KOPT-K1 (cell line): ENCODE data around the gene XIRP2.

Source experiments
- H3K27ac ChIP-seq: fragments of 200-600 bp; sonication (generic); 2 replicates; pipeline ENCODE4 v1.5.1; 2016; ENCODE audit warnings: antibody characterized with exemption, mild to moderate bottlenecking, low read depth, low read length; ENCODE audit not compliant: poor library complexity, severe bottlenecking
- H3K36me3 ChIP-seq: fragments of 200-600 bp; sonication (generic); 2 replicates; pipeline ENCODE4 v1.5.1; 2017; ENCODE audit warnings: antibody characterized with exemption, mild to moderate bottlenecking, low read length, moderate library complexity; ENCODE audit not compliant: insufficient read depth
- H3K9me3 ChIP-seq: fragments of 200-600 bp; sonication (generic); 2 replicates; pipeline ENCODE4 v1.5.1; 2017; ENCODE audit warnings: antibody characterized with exemption, low read length, mild to moderate bottlenecking; ENCODE audit not compliant: insufficient read depth, poor library complexity, severe bottlenecking

The XIRP2 gene

GRCh38 chr2:166916987-166917386, 28.7 kb downstream of the XIRP2 start:
- Histone ChIP-seq H3K9me3 (no peaks in the 10 kb centered on the region), H3K27ac (no peak overlapping the region), H3K36me3 (no peaks in the 10 kb centered on the region)

GRCh38 chr2:166917415-166917814, 29.1 kb downstream of the XIRP2 start:
- Histone ChIP-seq H3K27ac (no peak overlapping the region), H3K36me3 (no peaks in the 10 kb centered on the region), H3K9me3 (no peaks in the 10 kb centered on the region)

GRCh38 chr2:166921261-166921896, 33.1 kb downstream of the XIRP2 start:
- Histone ChIP-seq H3K36me3 (no peaks in the 10 kb centered on the region), H3K27ac (no peak overlapping the region), H3K9me3 (no peaks in the 10 kb centered on the region)

GRCh38 chr2:166924967-166925366, 36.7 kb downstream of the XIRP2 start:
- Histone ChIP-seq H3K9me3 (no peaks in the 10 kb centered on the region), H3K27ac (no peak overlapping the region), H3K36me3 (no peaks in the 10 kb centered on the region)

GRCh38 chr2:166926657-166927056, 38.4 kb downstream of the XIRP2 start:
- Histone ChIP-seq H3K27ac (no peak overlapping the region), H3K9me3 (no peaks in the 10 kb centered on the region), H3K36me3 (no peaks in the 10 kb centered on the region)

GRCh38 chr2:166932032-166932431, 43.8 kb downstream of the XIRP2 start:
- H3K27ac ChIP-seq, result no peak overlapping the region
- no peaks in the 10 kb centered on the region for H3K36me3 ChIP-seq
- H3K9me3 ChIP-seq, result no peaks in the 10 kb centered on the region

- Histone ChIP-seq H3K27ac (no peak overlapping the region), H3K36me3 (no peaks in the 10 kb centered on the region), H3K9me3 (no peaks in the 10 kb centered on the region)
Observed at GRCh38 chr2:166934817-166935216, 46.5 kb downstream of the XIRP2 start.

- no peaks in the 10 kb centered on the region for H3K36me3 ChIP-seq
- no peaks in the 10 kb centered on the region for H3K9me3 ChIP-seq
- H3K27ac ChIP-seq, result no peak overlapping the region
Observed at GRCh38 chr2:166942377-166942776, 54.1 kb downstream of the XIRP2 start.

- Histone ChIP-seq H3K27ac (no peak overlapping the region), H3K36me3 (no peaks in the 10 kb centered on the region), H3K9me3 (no peaks in the 10 kb centered on the region)
Observed at GRCh38 chr2:166944909-166945308, 56.6 kb downstream of the XIRP2 start.

- no peak overlapping the region for H3K27ac ChIP-seq
- H3K9me3 ChIP-seq, result no peaks in the 10 kb centered on the region
- H3K36me3 ChIP-seq, result no peaks in the 10 kb centered on the region
Observed at GRCh38 chr2:166957686-166958085, 69.4 kb downstream of the XIRP2 start.

- no peaks in the 10 kb centered on the region for H3K9me3 ChIP-seq
- H3K27ac ChIP-seq, result no peak overlapping the region
Observed at GRCh38 chr2:166958986-166959481, 70.8 kb downstream of the XIRP2 start.

GRCh38 chr2:166959556-166959955, 71.3 kb downstream of the XIRP2 start:
- no peak overlapping the region for H3K27ac ChIP-seq
- H3K9me3 ChIP-seq, result no peaks in the 10 kb centered on the region
- H3K36me3 ChIP-seq, result no peaks in the 10 kb centered on the region

More at GRCh38 chr2:166958986-166959481, 70.8 kb downstream of the XIRP2 start:
- no peaks in the 10 kb centered on the region for H3K36me3 ChIP-seq

- Histone ChIP-seq H3K9me3 (no peaks in the 10 kb centered on the region), H3K36me3 (no peaks in the 10 kb centered on the region), H3K27ac (no peak overlapping the region)
Observed at GRCh38 chr2:166960702-166961270, 72.5 kb downstream of the XIRP2 start.

- H3K9me3 ChIP-seq, result no peaks in the 10 kb centered on the region
- no peaks in the 10 kb centered on the region for H3K36me3 ChIP-seq
- no peak overlapping the region for H3K27ac ChIP-seq
Observed at GRCh38 chr2:166961933-166962332, 73.7 kb downstream of the XIRP2 start.

GRCh38 chr2:166969486-166969885, 81.2 kb downstream of the XIRP2 start:
- H3K27ac ChIP-seq, result no peak overlapping the region
- no peaks in the 10 kb centered on the region for H3K36me3 ChIP-seq
- H3K9me3 ChIP-seq, result no peaks in the 10 kb centered on the region

- H3K27ac ChIP-seq, result no peak overlapping the region
- H3K36me3 ChIP-seq, result no peaks in the 10 kb centered on the region
- no peaks in the 10 kb centered on the region for H3K9me3 ChIP-seq
Observed at GRCh38 chr2:166972002-166972401, 83.7 kb downstream of the XIRP2 start.
